Activated CD8-positive, alpha-beta T cell treated with anti-CD3 and anti-CD28 coated beads, Interleukin-2, amount 10 ng/mL, durations not matched to agents 7 days and 5 days (primary cell): ENCODE measurements around the gene CLEC3B. TPM values are rescaled to one million over a fixed set of nuclear protein-coding genes. Genes with fewer than 3 reads are reported as not detected.
"Not testable (repeated sequence)": the region's sequence is repeated elsewhere in the genome, so short reads cannot be mapped to it uniquely, and the experiment has no call there.

Experiments used
- ATAC-seq: fragments of 150-1000 bp; cut with Tn5 transposase; one replicate; pipeline ENCODE4 v1.10.0; 2021; ENCODE audit warnings: moderate library complexity
- CTCF ChIA-PET: fragments of 350-600 bp; sonication (Branson Sonifier 250); formaldehyde crosslinking; loops from one replicate; lab custom pipeline; 2021; ENCODE audit warnings: antibody characterized with exemption; lab: Charles Lee
- POLR2A ChIA-PET: fragments of 350-600 bp; sonication (Branson Sonifier 250); formaldehyde crosslinking; loops from one replicate; lab custom pipeline; 2021; ENCODE audit warnings: antibody characterized with exemption; lab: Charles Lee
- DNase-seq: peaks from one replicate; pipeline ENCODE4 v3.0.0-alpha.2; 2020
- H3K27ac Mint-ChIP-seq: one replicate; pipeline ENCODE4 v1.8.0; 2021; ENCODE audit warnings: mild to moderate bottlenecking, mixed read lengths
- H3K27me3 Mint-ChIP-seq: one replicate; pipeline ENCODE4 v1.8.0; 2021; ENCODE audit warnings: low read depth, mixed read lengths
- H3K36me3 Mint-ChIP-seq: one replicate; pipeline ENCODE4 v1.8.0; 2021; ENCODE audit warnings: low read depth, mixed read lengths
- H3K4me1 Mint-ChIP-seq: one replicate; pipeline ENCODE4 v1.8.0; 2021; ENCODE audit warnings: low read depth, mixed read lengths
- H3K4me3 Mint-ChIP-seq: one replicate; pipeline ENCODE4 v1.8.0; 2021; ENCODE audit warnings: mild to moderate bottlenecking, mixed read lengths
- H3K9me3 Mint-ChIP-seq: one replicate; pipeline ENCODE4 v1.8.0; 2022; ENCODE audit warnings: mixed read lengths; ENCODE audit not compliant: insufficient read depth
- total RNA-seq, 2 experiments: library from RNA; stranded (reverse); gene quantifications; one replicate each; pipeline ENCODE4 v1.2.3, GENCODE V29; 2021

CLEC3B gene, protein sequence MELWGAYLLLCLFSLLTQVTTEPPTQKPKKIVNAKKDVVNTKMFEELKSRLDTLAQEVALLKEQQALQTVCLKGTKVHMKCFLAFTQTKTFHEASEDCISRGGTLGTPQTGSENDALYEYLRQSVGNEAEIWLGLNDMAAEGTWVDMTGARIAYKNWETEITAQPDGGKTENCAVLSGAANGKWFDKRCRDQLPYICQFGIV
- under 1 TPM; 0.29 TPM for total RNA-seq

DNA sequence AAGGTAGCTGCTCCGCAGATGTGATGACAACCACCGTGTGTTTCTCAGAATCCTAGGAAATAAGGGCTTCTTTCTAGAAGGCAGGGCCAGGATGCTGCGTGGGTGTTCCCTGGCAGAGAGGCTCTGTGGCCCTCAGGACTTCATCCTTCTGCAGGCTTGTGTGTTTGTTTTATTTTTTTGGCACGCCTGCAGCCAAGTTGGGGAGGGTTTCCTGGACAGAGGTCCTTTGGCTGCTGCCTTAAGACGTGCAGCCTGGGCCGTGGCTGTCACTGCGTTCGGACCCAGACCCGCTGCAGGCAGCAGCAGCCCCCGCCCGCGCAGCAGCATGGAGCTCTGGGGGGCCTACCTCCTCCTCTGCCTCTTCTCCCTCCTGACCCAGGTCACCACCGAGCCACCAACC is at the start of gene CLEC3B:
Gene CLEC3B (plus strand): TSS at position 266 of the 400 bp plus-strand sequence. CDS start 60 bp downstream, at position 326.
- H3K36me3 Mint-ChIP-seq, result no peaks in the 10 kb centered on the region
- no peak for ATAC-seq
- POLR2A ChIA-PET, result no interaction called here
- no peak for DNase-seq
- no peaks in the 10 kb centered on the region for H3K9me3 Mint-ChIP-seq
- CTCF ChIA-PET, result no interaction called here
- peaks cover 2% of the 10 kb centered on the region for H3K4me1 Mint-ChIP-seq
- peaks cover 3% of the 10 kb centered on the region for H3K27me3 Mint-ChIP-seq
- no peak within 1 kb of the TSS for H3K4me3 Mint-ChIP-seq
- no peak within 1 kb of the TSS for H3K27ac Mint-ChIP-seq

DNA sequence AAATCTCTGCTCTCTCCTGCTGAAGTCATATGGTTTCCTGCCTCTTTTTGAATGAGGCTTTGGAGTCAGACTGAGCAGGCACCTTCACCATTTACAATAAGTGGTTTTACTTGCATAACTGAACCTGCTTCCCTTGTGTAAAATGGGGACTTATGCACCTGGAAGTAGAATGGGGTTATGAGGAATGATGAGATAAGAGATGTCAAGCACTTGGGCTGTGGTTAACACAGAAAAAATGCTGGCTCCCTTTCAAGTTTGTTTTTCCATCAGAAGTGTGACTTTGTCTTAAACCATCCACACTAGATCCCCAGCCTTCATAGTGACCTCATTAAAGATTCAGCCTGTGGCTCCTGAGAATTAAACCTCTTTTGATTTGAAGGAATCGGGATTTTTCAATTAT is 44.9 kb upstream of the CLEC3B start:
- DNase-seq (no peak), ATAC-seq (no peak)
- peaks cover 35% of the 10 kb centered on the region for H3K36me3 Mint-ChIP-seq
- H3K27ac Mint-ChIP-seq, result no peak overlapping the region
- no peak overlapping the region for H3K4me3 Mint-ChIP-seq
- no peaks in the 10 kb centered on the region for H3K9me3 Mint-ChIP-seq
- peaks cover 85% of the 10 kb centered on the region for H3K4me1 Mint-ChIP-seq
- CTCF ChIA-PET, result interaction anchor here (8.0 kb wide), 1 partner anchor 14 kb away, joined by 52 read pairs; no protein-coding TSS in a partner anchor
- POLR2A ChIA-PET, result no interaction called here
- H3K27me3 Mint-ChIP-seq, result no peaks in the 10 kb centered on the region

- CTCF ChIA-PET, result interaction anchor here (8.0 kb wide), 1 partner anchor 14 kb away, joined by 52 read pairs; no protein-coding TSS in a partner anchor
- Mint-ChIP-seq H3K27ac (peak overlapping the region; percentile 37), H3K4me1 (peaks cover 85% of the 10 kb centered on the region), H3K27me3 (no peaks in the 10 kb centered on the region), H3K9me3 (no peaks in the 10 kb centered on the region), H3K4me3 (no peak overlapping the region), H3K36me3 (peaks cover 37% of the 10 kb centered on the region)
- POLR2A ChIA-PET, result no interaction called here
- DNase-seq, result no peak
- ATAC-seq, result peak; percentile 55
Observed at GRCh38 chr3:44981751-44982150, 44.4 kb upstream of the CLEC3B start.

DNA sequence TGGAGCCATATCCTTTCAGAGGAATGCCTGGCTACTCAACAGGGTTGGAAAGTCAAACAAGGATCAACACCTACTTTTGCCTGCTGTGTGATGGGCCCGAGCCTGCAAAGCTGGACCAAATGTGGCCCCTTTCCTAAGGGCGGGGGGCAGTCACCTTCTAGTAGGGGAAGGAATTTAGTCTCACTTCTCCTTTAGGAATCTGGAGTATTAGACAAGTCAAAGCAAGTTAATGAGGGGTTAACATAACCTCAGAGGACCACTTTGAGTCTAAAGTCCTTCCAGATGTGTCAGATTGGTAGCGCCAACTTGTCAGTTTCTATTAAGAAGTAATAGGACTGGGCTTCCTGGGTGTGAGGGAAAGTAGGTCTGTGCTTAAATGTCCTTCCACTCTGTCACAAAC is 43.3 kb upstream of the CLEC3B start:
- Mint-ChIP-seq H3K27ac (no peak overlapping the region), H3K36me3 (peaks cover 36% of the 10 kb centered on the region), H3K4me3 (no peak overlapping the region), H3K27me3 (no peaks in the 10 kb centered on the region), H3K9me3 (no peaks in the 10 kb centered on the region), H3K4me1 (peaks cover 79% of the 10 kb centered on the region)
- ATAC-seq (no peak), DNase-seq (no peak)
- CTCF ChIA-PET, result interaction anchor here (8.0 kb wide), 1 partner anchor 13 kb away, joined by 52 read pairs; no protein-coding TSS in a partner anchor
- POLR2A ChIA-PET, result no interaction called here

- Mint-ChIP-seq H3K36me3 (peaks cover 31% of the 10 kb centered on the region), H3K9me3 (no peaks in the 10 kb centered on the region), H3K27me3 (no peaks in the 10 kb centered on the region), H3K27ac (no peak overlapping the region), H3K4me1 (peaks cover 75% of the 10 kb centered on the region), H3K4me3 (no peak overlapping the region)
- ChIA-PET CTCF (interaction anchor here (8.0 kb wide), 1 partner anchor 12 kb away, joined by 52 read pairs; no protein-coding TSS in a partner anchor), POLR2A (no interaction called here)
- DNase-seq (no peak), ATAC-seq (no peak)
Observed at GRCh38 chr3:44983484-44983941, 42.6 kb upstream of the CLEC3B start.

- Mint-ChIP-seq H3K27me3 (no peaks in the 10 kb centered on the region), H3K4me3 (no peak overlapping the region), H3K27ac (peak overlapping the region; percentile 57), H3K4me1 (peaks cover 69% of the 10 kb centered on the region), H3K9me3 (no peaks in the 10 kb centered on the region), H3K36me3 (peaks cover 27% of the 10 kb centered on the region)
- ChIA-PET POLR2A (interaction anchor here (2.9 kb wide), 1 partner anchor 9 kb away, joined by 20 read pairs; the partner anchor contains the start of genes EXOSC7 and ZDHHC3), CTCF (interaction anchor here (2.0 to 8.0 kb wide), 3 partner anchors 8 to 17 kb away, joined by 5 to 52 read pairs (median 10); partner anchors contain the start of genes EXOSC7 and ZDHHC3)
- peak; percentile 77 for ATAC-seq
- peak; percentile 64 for DNase-seq
Observed at GRCh38 chr3:44984335-44984734, 41.8 kb upstream of the CLEC3B start.

- H3K9me3 Mint-ChIP-seq, H3K4me3 Mint-ChIP-seq, DNase-seq, H3K27ac Mint-ChIP-seq, ATAC-seq, H3K27me3 Mint-ChIP-seq: not testable (repeated sequence)
- ChIA-PET CTCF (interaction anchor here (1.7 to 8.0 kb wide), 3 partner anchors 9 to 19 kb away, joined by 5 to 52 read pairs (median 9); no protein-coding TSS in a partner anchor), POLR2A (interaction anchor here (0.6 to 2.9 kb wide), 2 partner anchors 11 to 181 kb away, joined by 3 to 20 read pairs; partner anchors contain the start of genes EXOSC7 and ZDHHC3)
- peaks cover 67% of the 10 kb centered on the region for H3K4me1 Mint-ChIP-seq
- peaks cover 30% of the 10 kb centered on the region for H3K36me3 Mint-ChIP-seq
Observed at GRCh38 chr3:44986330-44986729, 39.8 kb upstream of the CLEC3B start.

- POLR2A ChIA-PET, result interaction anchor here (0.5 to 1.7 kb wide), 2 partner anchors 12 to 45 kb away, joined by 3 to 9 read pairs; partner anchors contain the start of genes EXOSC7 and ZDHHC3
- DNase-seq (no peak), ATAC-seq (no peak)
- H3K4me1 Mint-ChIP-seq, result peaks cover 67% of the 10 kb centered on the region
- CTCF ChIA-PET, result interaction anchor here (0.8 to 8.0 kb wide), 10 partner anchors 8 to 117 kb away, joined by 3 to 52 read pairs (median 6); partner anchors contain the start of genes EXOSC7 and ZDHHC3
- H3K27me3 Mint-ChIP-seq, result no peaks in the 10 kb centered on the region
- no peak overlapping the region for H3K27ac Mint-ChIP-seq
- H3K9me3 Mint-ChIP-seq, result no peaks in the 10 kb centered on the region
- H3K36me3 Mint-ChIP-seq, result peaks cover 37% of the 10 kb centered on the region
- no peak overlapping the region for H3K4me3 Mint-ChIP-seq
Observed at GRCh38 chr3:44987332-44987731, 38.8 kb upstream of the CLEC3B start.

GRCh38 chr3:44988073-44988472 is 38.0 kb upstream of the CLEC3B start:
- Mint-ChIP-seq H3K36me3 (peaks cover 44% of the 10 kb centered on the region), H3K27ac (no peak overlapping the region), H3K4me3 (no peak overlapping the region), H3K9me3 (no peaks in the 10 kb centered on the region), H3K27me3 (no peaks in the 10 kb centered on the region), H3K4me1 (peaks cover 67% of the 10 kb centered on the region)
- DNase-seq (no peak), ATAC-seq (no peak)
- POLR2A ChIA-PET, result interaction anchor here (1.7 kb wide), 1 partner anchor 13 kb away, joined by 9 read pairs; the partner anchor contains the start of genes EXOSC7 and ZDHHC3
- CTCF ChIA-PET, result interaction anchor here (0.6 to 8.0 kb wide), 14 partner anchors 7 to 1399 kb away, joined by 3 to 52 read pairs (median 4); partner anchors contain the start of genes EXOSC7 and ZDHHC3

DNA sequence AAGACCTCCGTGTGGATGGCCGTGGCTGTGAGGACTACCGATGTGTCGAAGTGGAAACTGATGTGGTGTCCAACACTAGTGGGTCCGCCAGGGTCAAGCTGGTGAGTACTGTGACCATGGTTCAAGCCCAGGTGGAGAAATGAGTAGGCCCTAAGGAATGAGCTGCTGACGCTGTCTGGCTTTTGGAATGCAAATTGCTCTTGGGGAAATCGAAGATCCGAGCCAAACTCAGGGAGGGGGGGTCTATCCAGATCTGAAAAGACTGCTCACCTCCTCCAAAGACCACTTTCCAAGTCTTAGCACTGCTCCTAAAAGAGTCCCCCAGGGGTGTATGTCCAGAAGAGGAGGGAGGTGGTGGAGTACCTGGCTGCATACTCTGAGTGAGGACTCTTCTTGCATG is 37.0 kb upstream of the CLEC3B start:
- no peak for ATAC-seq
- no peaks in the 10 kb centered on the region for H3K9me3 Mint-ChIP-seq

DNA sequence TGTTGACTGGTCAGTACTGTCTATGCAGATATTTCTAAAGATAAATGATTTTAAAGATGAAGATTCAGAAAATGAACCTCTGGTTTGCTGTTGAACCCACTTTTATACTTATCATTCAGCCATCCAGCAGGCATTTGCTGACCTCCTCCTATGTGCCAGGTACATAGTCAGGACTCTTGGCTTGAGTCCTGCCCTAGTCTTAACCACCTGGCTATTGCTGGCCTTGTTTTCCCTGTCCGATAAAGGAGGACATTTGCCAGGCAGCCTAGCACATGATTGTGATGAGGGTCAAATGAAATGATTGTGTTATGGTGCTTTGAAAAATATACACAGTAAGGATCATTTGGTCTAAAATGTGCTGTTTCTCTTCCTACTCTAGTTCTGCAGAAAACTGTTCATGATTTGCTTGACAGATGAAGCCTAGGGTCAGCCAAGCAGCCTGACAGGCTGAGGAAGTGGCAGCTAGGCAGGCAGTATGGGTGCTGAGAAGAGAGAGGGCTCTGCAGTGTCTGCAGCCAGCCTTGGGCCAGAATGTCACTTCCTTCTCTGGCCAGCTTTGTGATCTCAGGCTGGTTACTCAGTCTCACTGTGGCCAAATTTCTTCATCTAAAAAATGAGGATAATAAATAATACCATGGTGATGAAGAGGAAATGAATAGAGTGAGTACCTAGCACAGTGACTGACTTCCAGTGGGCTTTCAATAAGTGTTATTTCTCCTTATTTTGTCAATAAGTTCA is 36.3 kb upstream of the CLEC3B start:
- H3K4me3 Mint-ChIP-seq, result no peak overlapping the region
- DNase-seq (no peak), ATAC-seq (no peak)
- CTCF ChIA-PET, result interaction anchor here (1.1 to 4.7 kb wide), 4 partner anchors 12 to 52 kb away, joined by 3 to 38 read pairs (median 7); partner anchors contain the start of genes EXOSC7 and ZDHHC3
- no peaks in the 10 kb centered on the region for H3K9me3 Mint-ChIP-seq
- H3K4me1 Mint-ChIP-seq, result peaks cover 52% of the 10 kb centered on the region
- POLR2A ChIA-PET, result no interaction called here
- H3K27ac Mint-ChIP-seq, result no peak overlapping the region
- H3K27me3 Mint-ChIP-seq, result no peaks in the 10 kb centered on the region
- peaks cover 52% of the 10 kb centered on the region for H3K36me3 Mint-ChIP-seq

More for the DNA sequence above, 37.0 kb upstream of the CLEC3B start:
- DNase-seq, result no peak
- POLR2A ChIA-PET, result no interaction called here
- CTCF ChIA-PET, result interaction anchor here (0.9 to 8.0 kb wide), 6 partner anchors 6 to 53 kb away, joined by 3 to 52 read pairs (median 4); partner anchors contain the start of genes EXOSC7 and ZDHHC3
- peaks cover 59% of the 10 kb centered on the region for H3K4me1 Mint-ChIP-seq
- no peak overlapping the region for H3K4me3 Mint-ChIP-seq
- H3K27ac Mint-ChIP-seq, result peak overlapping the region; percentile 48
- H3K36me3 Mint-ChIP-seq, result peaks cover 48% of the 10 kb centered on the region
- H3K27me3 Mint-ChIP-seq, result no peaks in the 10 kb centered on the region
